Rectal smooth muscle tissue (tissue), 1 donor: ENCODE results near the gene WDR20.
"Not testable (repeated sequence)": the region's sequence is repeated elsewhere in the genome, so short reads cannot be mapped to it uniquely, and the experiment has no call there.

Experiments
- H3K27ac ChIP-seq: one replicate; pipeline ENCODE4 v1.7.0; 2013; ENCODE audit warnings: low read depth, low read length, inconsistent platforms
- H3K27me3 ChIP-seq: one replicate; pipeline ENCODE4 v1.7.0; 2013; ENCODE audit warnings: low read length; ENCODE audit not compliant: control insufficient read depth, insufficient read depth
- H3K36me3 ChIP-seq: one replicate; pipeline ENCODE4 v1.7.0; 2013; ENCODE audit warnings: low read length; ENCODE audit not compliant: control insufficient read depth, insufficient read depth
- H3K4me1 ChIP-seq: one replicate; pipeline ENCODE4 v1.7.0; 2013; ENCODE audit warnings: low read length; ENCODE audit not compliant: control insufficient read depth, insufficient read depth
- H3K4me3 ChIP-seq: one replicate; pipeline ENCODE4 v1.7.0; 2013; ENCODE audit warnings: low read length
- H3K9ac ChIP-seq: one replicate; pipeline ENCODE4 v1.7.0; 2013; ENCODE audit warnings: low read length

Gene WDR20

GRCh38 chr14:102138961-102139285 is 774 bp upstream of the WDR20 start:
- no peak overlapping the region for H3K27ac ChIP-seq
- H3K4me1 ChIP-seq: peaks cover 9% of the 10 kb centered on the region
- H3K4me3 ChIP-seq: peak overlapping the region; percentile 76
- no peaks in the 10 kb centered on the region for H3K27me3 ChIP-seq
- H3K36me3 ChIP-seq: no peaks in the 10 kb centered on the region
- no peak overlapping the region for H3K9ac ChIP-seq

GRCh38 chr14:102140027-102140749 is 491 bp downstream of the WDR20 start:
- no peaks in the 10 kb centered on the region for H3K36me3 ChIP-seq
- no peaks in the 10 kb centered on the region for H3K27me3 ChIP-seq
- peaks cover 9% of the 10 kb centered on the region for H3K4me1 ChIP-seq
- peak overlapping the region; percentile 74 for H3K9ac ChIP-seq
- peak overlapping the region; percentile 76 for H3K4me3 ChIP-seq
- peak overlapping the region; percentile 51 for H3K27ac ChIP-seq

- Histone ChIP-seq H3K36me3 (no peaks in the 10 kb centered on the region), H3K27me3 (no peaks in the 10 kb centered on the region), H3K9ac (no peak overlapping the region), H3K27ac (no peak overlapping the region), H3K4me1 (peaks cover 9% of the 10 kb centered on the region), H3K4me3 (peak overlapping the region; percentile 76)
Measured at GRCh38 chr14:102140750-102141145, 1.1 kb downstream of the WDR20 start.

- H3K36me3 ChIP-seq: no peaks in the 10 kb centered on the region
- H3K4me1 ChIP-seq: peaks cover 9% of the 10 kb centered on the region
- no peak overlapping the region for H3K27ac ChIP-seq
- H3K27me3 ChIP-seq: no peaks in the 10 kb centered on the region
- H3K4me3 ChIP-seq: no peak overlapping the region
- H3K9ac ChIP-seq: no peak overlapping the region
Measured at GRCh38 chr14:102141797-102142196, 2.1 kb downstream of the WDR20 start.

GRCh38 chr14:102144914-102145313 is 5.2 kb downstream of the WDR20 start:
- Histone ChIP-seq H3K4me3 (no peak overlapping the region), H3K36me3 (no peaks in the 10 kb centered on the region), H3K27me3 (no peaks in the 10 kb centered on the region), H3K9ac (no peak overlapping the region), H3K4me1 (peaks cover 9% of the 10 kb centered on the region), H3K27ac (no peak overlapping the region)

- H3K4me1 ChIP-seq: peaks cover 9% of the 10 kb centered on the region
- H3K4me3 ChIP-seq: no peak overlapping the region
- H3K27me3 ChIP-seq: no peaks in the 10 kb centered on the region
- H3K36me3 ChIP-seq: no peaks in the 10 kb centered on the region
- H3K9ac ChIP-seq: no peak overlapping the region
- no peak overlapping the region for H3K27ac ChIP-seq
Measured at GRCh38 chr14:102145395-102145794, 5.7 kb downstream of the WDR20 start.

GRCh38 chr14:102146423-102146822 is 6.7 kb downstream of the WDR20 start:
- Histone ChIP-seq H3K9ac (no peak overlapping the region), H3K27ac (no peak overlapping the region), H3K36me3 (no peaks in the 10 kb centered on the region), H3K4me3 (no peak overlapping the region), H3K4me1 (no peaks in the 10 kb centered on the region), H3K27me3 (no peaks in the 10 kb centered on the region)

- no peak overlapping the region for H3K4me3 ChIP-seq
- H3K4me1 ChIP-seq: no peaks in the 10 kb centered on the region
- no peaks in the 10 kb centered on the region for H3K27me3 ChIP-seq
- H3K27ac ChIP-seq: no peak overlapping the region
- H3K9ac ChIP-seq: no peak overlapping the region
- H3K36me3 ChIP-seq: no peaks in the 10 kb centered on the region
Measured at GRCh38 chr14:102150083-102150482, 10.4 kb downstream of the WDR20 start.

GRCh38 chr14:102150744-102151143 is 11.0 kb downstream of the WDR20 start:
- no peak overlapping the region for H3K9ac ChIP-seq
- H3K27me3 ChIP-seq: no peaks in the 10 kb centered on the region
- H3K27ac ChIP-seq: no peak overlapping the region
- no peaks in the 10 kb centered on the region for H3K4me1 ChIP-seq
- H3K36me3 ChIP-seq: no peaks in the 10 kb centered on the region
- no peak overlapping the region for H3K4me3 ChIP-seq

- not testable (repeated sequence) for H3K27ac ChIP-seq, H3K36me3 ChIP-seq, H3K4me3 ChIP-seq, H3K27me3 ChIP-seq, H3K4me1 ChIP-seq, H3K9ac ChIP-seq
Measured at GRCh38 chr14:102151411-102151810, 11.7 kb downstream of the WDR20 start.

- no peak overlapping the region for H3K9ac ChIP-seq
- H3K4me1 ChIP-seq: no peaks in the 10 kb centered on the region
- no peak overlapping the region for H3K4me3 ChIP-seq
- no peak overlapping the region for H3K27ac ChIP-seq
- peaks cover 3% of the 10 kb centered on the region for H3K36me3 ChIP-seq
- H3K27me3 ChIP-seq: no peaks in the 10 kb centered on the region
Measured at GRCh38 chr14:102154121-102154520, 14.4 kb downstream of the WDR20 start.

GRCh38 chr14:102154821-102155549 is 15.3 kb downstream of the WDR20 start:
- Histone ChIP-seq H3K36me3 (peaks cover 3% of the 10 kb centered on the region), H3K4me3 (no peak overlapping the region), H3K27me3 (no peaks in the 10 kb centered on the region), H3K9ac (no peak overlapping the region), H3K4me1 (no peaks in the 10 kb centered on the region), H3K27ac (no peak overlapping the region)

GRCh38 chr14:102157346-102157745 is 17.6 kb downstream of the WDR20 start:
- no peak overlapping the region for H3K27ac ChIP-seq
- H3K4me3 ChIP-seq: no peak overlapping the region
- no peak overlapping the region for H3K9ac ChIP-seq
- H3K36me3 ChIP-seq: peaks cover 3% of the 10 kb centered on the region
- no peaks in the 10 kb centered on the region for H3K27me3 ChIP-seq
- no peaks in the 10 kb centered on the region for H3K4me1 ChIP-seq
